AG09309 (cell line): ENCODE data around the gene MARCHF6.
A peak's percentile ranks its signal among the peaks of the same experiment; 100 is the strongest.

Source experiments
- DNase-seq: peaks from one replicate; pipeline ENCODE4 v3.0.0-alpha.2; 2010; ENCODE audit warnings: low read depth
- H3K4me3 ChIP-seq: 2 replicates; pipeline ENCODE4 v1.5.1; 2011; ENCODE audit warnings: mild to moderate bottlenecking, low read depth, low read length, moderate library complexity; ENCODE audit not compliant: control insufficient read depth
- CTCF ChIP-seq: IDR thresholded peaks from 2 replicates; pipeline ENCODE4 v1.5.1; 2011; ENCODE audit warnings: mild to moderate bottlenecking, low read depth, low read length, inconsistent platforms; ENCODE audit not compliant: insufficient read depth, control insufficient read depth; ENCODE audit errors: missing control alignments

MARCHF6 gene

GRCh38 chr5:10333154-10334006 lies 20.1 kb upstream of the MARCHF6 start:
- TF ChIP-seq CTCF = no peak
- peak overlapping the region; percentile 58 for H3K4me3 ChIP-seq
- no peak for DNase-seq

- TF ChIP-seq CTCF = no peak
- no peak for DNase-seq
- no peak overlapping the region for H3K4me3 ChIP-seq
Measured at GRCh38 chr5:10334831-10335230, 18.7 kb upstream of the MARCHF6 start.

- no peak for DNase-seq
- TF ChIP-seq CTCF = no peak
- no peak overlapping the region for H3K4me3 ChIP-seq
Measured at GRCh38 chr5:10335711-10336470, 17.6 kb upstream of the MARCHF6 start.

- TF ChIP-seq CTCF = no peak
- DNase-seq = no peak
- no peak overlapping the region for H3K4me3 ChIP-seq
Measured at GRCh38 chr5:10337107-10337506, 16.4 kb upstream of the MARCHF6 start.

GRCh38 chr5:10337986-10338385 lies 15.5 kb upstream of the MARCHF6 start:
- DNase-seq = no peak
- H3K4me3 ChIP-seq = no peak overlapping the region
- TF ChIP-seq CTCF = no peak

- no peak overlapping the region for H3K4me3 ChIP-seq
- no peak for DNase-seq
- no peak for TF ChIP-seq CTCF
Measured at GRCh38 chr5:10338686-10339057, 14.8 kb upstream of the MARCHF6 start.
